AG09319 (cell line): ENCODE results near the gene PLAAT3.

Source experiments
- DNase-seq: peaks from one replicate; pipeline ENCODE4 v3.0.0-alpha.2; 2010; ENCODE audit warnings: low read depth; ENCODE audit errors: extremely low read depth
- CTCF ChIP-seq: IDR thresholded peaks from 2 replicates; pipeline ENCODE4 v1.5.1; 2011; ENCODE audit warnings: low read depth, mild to moderate bottlenecking, inconsistent platforms, low read length, moderate library complexity

PLAAT3 gene

GRCh38 chr11:63573881-63574855 lies 40.1 kb downstream of the PLAAT3 start:
- DNase-seq: peak; percentile 48
- peak; percentile 26 for TF ChIP-seq CTCF

- no peak for TF ChIP-seq CTCF
- DNase-seq: no peak
Measured at GRCh38 chr11:63572026-63572688, 42.1 kb downstream of the PLAAT3 start.

GRCh38 chr11:63569570-63569969 lies 44.7 kb downstream of the PLAAT3 start:
- DNase-seq: no peak
- no peak for TF ChIP-seq CTCF

DNA sequence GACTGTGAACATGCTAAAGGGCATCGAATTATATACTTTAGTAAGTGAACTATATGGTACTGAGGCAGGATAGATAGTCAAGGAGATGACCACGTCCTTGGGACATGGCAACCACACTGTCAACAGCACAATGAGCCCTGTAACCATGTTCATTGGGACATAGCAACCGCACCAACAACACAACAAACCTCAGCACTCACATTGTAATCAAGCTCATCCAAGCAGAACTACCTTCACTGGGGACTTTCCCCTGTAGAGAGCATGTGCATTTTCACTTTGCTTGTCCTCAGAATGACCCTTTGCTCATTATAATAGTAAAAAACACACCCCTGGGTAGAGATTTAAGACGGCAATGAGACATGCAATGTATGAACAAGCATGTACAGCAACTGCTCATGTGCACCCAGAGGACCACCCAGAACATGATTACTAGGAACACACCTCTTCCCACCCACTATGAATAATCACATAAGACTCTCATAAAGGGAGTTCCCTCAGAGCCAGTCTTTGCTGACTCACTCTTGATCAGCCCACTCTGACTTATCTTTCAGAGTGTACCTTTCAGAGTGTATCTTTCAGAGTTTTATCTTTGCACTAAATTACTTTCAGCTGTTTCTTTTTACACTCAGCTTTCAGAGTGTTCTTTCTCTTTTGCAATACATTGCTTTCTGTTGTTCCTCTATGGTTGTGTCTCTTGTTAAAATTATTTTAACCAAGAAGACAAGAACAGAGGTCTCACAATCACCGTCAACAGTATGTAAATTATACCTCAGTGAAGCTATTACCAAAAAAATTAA lies 47.0 kb downstream of the PLAAT3 start:
- TF ChIP-seq CTCF: no peak
- peak; percentile 60 for DNase-seq

- no peak for TF ChIP-seq CTCF
- DNase-seq: no peak
Measured at GRCh38 chr11:63564784-63565350, 49.4 kb downstream of the PLAAT3 start.

GRCh38 chr11:63564056-63564774 lies 50.0 kb downstream of the PLAAT3 start:
- no peak for TF ChIP-seq CTCF

More at GRCh38 chr11:63564056-63564774, 50.0 kb downstream of the PLAAT3 start:
- no peak for DNase-seq
